Measurements from ENCODE around the gene RNF225. TPM values are rescaled to one million over a fixed set of nuclear protein-coding genes. Genes with fewer than 3 reads are reported as not detected.
"Not testable (repeated sequence)": the region's sequence is repeated elsewhere in the genome, so short reads cannot be mapped to it uniquely, and the experiment has no call there.

The RNF225 gene
- not detected for polyA plus RNA-seq (2012; ENCODE audit: low read depth, missing spikeins)

- no peak for FAIRE-seq
- no peak for DNase-seq (ENCODE audit: insufficient read length, low spot score)
- TF ChIP-seq POLR2A (IDR thresholded peaks at IDR 0.05; ENCODE audit: low read depth, low read length) (peak; percentile 74; the same call in 1 of the 2 replicates), PAX5 (IDR thresholded peaks at IDR 0.05; ENCODE audit: insufficient read depth, low read length, severe bottlenecking) (no peak), POLR2AphosphoS5 (IDR thresholded peaks at IDR 0.05; ENCODE audit: low read depth, low read length) (peak; percentile 81), TAF1 (IDR thresholded peaks at IDR 0.05; ENCODE audit: low read depth, low read length) (no peak), POU2F2 (IDR thresholded peaks at IDR 0.05; ENCODE audit: low read depth, low read length) (peak; percentile 61; the same call in 1 of the 2 replicates), SPI1 (IDR thresholded peaks at IDR 0.05; ENCODE audit: low read depth, low read length) (no peak)
Measured at GRCh38 chr19:58395220-58395978, at the start of gene RNF225. TSS of gene RNF225 (plus strand) at chr19:58395656. CDS start at chr19:58396090, 434 bp downstream.

GRCh38 chr19:58346961-58347929, 48.2 kb upstream of the RNF225 start:
- FAIRE-seq (no peak), DNase-seq (ENCODE audit: insufficient read length, low spot score) (peak; percentile 66)
- no peak for TF ChIP-seq SPI1 (IDR thresholded peaks at IDR 0.05; ENCODE audit: low read depth, low read length)

GRCh38 chr19:58348080-58348479, 47.4 kb upstream of the RNF225 start:
- not testable (repeated sequence) for FAIRE-seq; DNase-seq (ENCODE audit: insufficient read length, low spot score)

GRCh38 chr19:58349590-58349989, 45.9 kb upstream of the RNF225 start:
- TF ChIP-seq POLR2AphosphoS5 (IDR thresholded peaks at IDR 0.05; ENCODE audit: low read depth, low read length) (no peak), POLR2A (IDR thresholded peaks at IDR 0.05; ENCODE audit: low read depth, low read length) (no peak), PAX5 (IDR thresholded peaks at IDR 0.05; ENCODE audit: insufficient read depth, low read length, severe bottlenecking) (no peak)
- DNase-seq (ENCODE audit: insufficient read length, low spot score) (no peak), FAIRE-seq (no peak)

- DNase-seq (ENCODE audit: insufficient read length, low spot score) (no peak), FAIRE-seq (no peak)
- TF ChIP-seq TAF1 (IDR thresholded peaks at IDR 0.05; ENCODE audit: low read depth, low read length) (no peak), SPI1 (IDR thresholded peaks at IDR 0.05; ENCODE audit: low read depth, low read length) (no peak), POLR2AphosphoS5 (IDR thresholded peaks at IDR 0.05; ENCODE audit: low read depth, low read length) (no peak), POU2F2 (IDR thresholded peaks at IDR 0.05; ENCODE audit: low read depth, low read length) (no peak)
Measured at GRCh38 chr19:58350001-58350861, 45.2 kb upstream of the RNF225 start.

- no peak for FAIRE-seq
- TF ChIP-seq POU2F2 (IDR thresholded peaks at IDR 0.05; ENCODE audit: low read depth, low read length) (no peak), POLR2AphosphoS5 (IDR thresholded peaks at IDR 0.05; ENCODE audit: low read depth, low read length) (no peak), POLR2A (IDR thresholded peaks at IDR 0.05; ENCODE audit: low read depth, low read length) (no peak), SPI1 (IDR thresholded peaks at IDR 0.05; ENCODE audit: low read depth, low read length) (no peak), PAX5 (IDR thresholded peaks at IDR 0.05; ENCODE audit: insufficient read depth, low read length, severe bottlenecking) (no peak), TAF1 (IDR thresholded peaks at IDR 0.05; ENCODE audit: low read depth, low read length) (no peak)
- no peak for DNase-seq (ENCODE audit: insufficient read length, low spot score)
Measured at GRCh38 chr19:58350871-58351557, 44.4 kb upstream of the RNF225 start.

GRCh38 chr19:58351558-58351878, 43.9 kb upstream of the RNF225 start:
- FAIRE-seq (no peak), DNase-seq (ENCODE audit: insufficient read length, low spot score) (no peak)
- TF ChIP-seq SPI1 (IDR thresholded peaks at IDR 0.05; ENCODE audit: low read depth, low read length) (no peak), TAF1 (IDR thresholded peaks at IDR 0.05; ENCODE audit: low read depth, low read length) (no peak), POU2F2 (IDR thresholded peaks at IDR 0.05; ENCODE audit: low read depth, low read length) (no peak), PAX5 (IDR thresholded peaks at IDR 0.05; ENCODE audit: insufficient read depth, low read length, severe bottlenecking) (no peak), POLR2A (IDR thresholded peaks at IDR 0.05; ENCODE audit: low read depth, low read length) (no peak), POLR2AphosphoS5 (IDR thresholded peaks at IDR 0.05; ENCODE audit: low read depth, low read length) (no peak)

- FAIRE-seq (no peak), DNase-seq (ENCODE audit: insufficient read length, low spot score) (no peak)
- TF ChIP-seq POLR2AphosphoS5 (IDR thresholded peaks at IDR 0.05; ENCODE audit: low read depth, low read length) (no peak), SPI1 (IDR thresholded peaks at IDR 0.05; ENCODE audit: low read depth, low read length) (no peak), TAF1 (IDR thresholded peaks at IDR 0.05; ENCODE audit: low read depth, low read length) (no peak), POU2F2 (IDR thresholded peaks at IDR 0.05; ENCODE audit: low read depth, low read length) (no peak), PAX5 (IDR thresholded peaks at IDR 0.05; ENCODE audit: insufficient read depth, low read length, severe bottlenecking) (no peak), POLR2A (IDR thresholded peaks at IDR 0.05; ENCODE audit: low read depth, low read length) (no peak)
Measured at GRCh38 chr19:58351990-58352755, 43.3 kb upstream of the RNF225 start.
